ENCODE results near the gene CCR9. TPM values are rescaled to one million over a fixed set of nuclear protein-coding genes. Genes with fewer than 3 reads are reported as not detected.
A peak's percentile ranks its signal among the peaks of the same experiment; 100 is the strongest.

CCR9 gene
- total RNA-seq, 2 experiments from 2014 or later, result 0.20 TPM

GRCh38 chr3:45894015-45894414 is 7.7 kb downstream of the CCR9 start:
- peaks cover 37% of the 10 kb centered on the region for H3K27me3 Mint-ChIP-seq
- H3K4me1 Mint-ChIP-seq (ENCODE audit: low read depth), result peaks cover 32% of the 10 kb centered on the region
- no peak overlapping the region for H3K4me3 Mint-ChIP-seq
- no peak overlapping the region for H3K27ac Mint-ChIP-seq
- no peak for ATAC-seq
- no peak for DNase-seq
- intact Hi-C loops (cut with micrococcal nuclease), result no loop called here
- CTCF ChIA-PET, result interaction anchor here (1.3 kb wide), 1 partner anchor 185 kb away, joined by 3 read pairs; no protein-coding TSS in a partner anchor
- H3K9me3 Mint-ChIP-seq, result no peaks in the 10 kb centered on the region
- H3K36me3 Mint-ChIP-seq (ENCODE audit: low read depth), result no peaks in the 10 kb centered on the region
- TF ChIP-seq, protein P1, sequence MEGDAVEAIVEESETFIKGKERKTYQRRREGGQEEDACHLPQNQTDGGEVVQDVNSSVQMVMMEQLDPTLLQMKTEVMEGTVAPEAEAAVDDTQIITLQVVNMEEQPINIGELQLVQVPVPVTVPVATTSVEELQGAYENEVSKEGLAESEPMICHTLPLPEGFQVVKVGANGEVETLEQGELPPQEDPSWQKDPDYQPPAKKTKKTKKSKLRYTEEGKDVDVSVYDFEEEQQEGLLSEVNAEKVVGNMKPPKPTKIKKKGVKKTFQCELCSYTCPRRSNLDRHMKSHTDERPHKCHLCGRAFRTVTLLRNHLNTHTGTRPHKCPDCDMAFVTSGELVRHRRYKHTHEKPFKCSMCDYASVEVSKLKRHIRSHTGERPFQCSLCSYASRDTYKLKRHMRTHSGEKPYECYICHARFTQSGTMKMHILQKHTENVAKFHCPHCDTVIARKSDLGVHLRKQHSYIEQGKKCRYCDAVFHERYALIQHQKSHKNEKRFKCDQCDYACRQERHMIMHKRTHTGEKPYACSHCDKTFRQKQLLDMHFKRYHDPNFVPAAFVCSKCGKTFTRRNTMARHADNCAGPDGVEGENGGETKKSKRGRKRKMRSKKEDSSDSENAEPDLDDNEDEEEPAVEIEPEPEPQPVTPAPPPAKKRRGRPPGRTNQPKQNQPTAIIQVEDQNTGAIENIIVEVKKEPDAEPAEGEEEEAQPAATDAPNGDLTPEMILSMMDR (IDR thresholded peaks at IDR 0.05), result no peak
- POLR2A ChIA-PET, result no interaction called here

DNA sequence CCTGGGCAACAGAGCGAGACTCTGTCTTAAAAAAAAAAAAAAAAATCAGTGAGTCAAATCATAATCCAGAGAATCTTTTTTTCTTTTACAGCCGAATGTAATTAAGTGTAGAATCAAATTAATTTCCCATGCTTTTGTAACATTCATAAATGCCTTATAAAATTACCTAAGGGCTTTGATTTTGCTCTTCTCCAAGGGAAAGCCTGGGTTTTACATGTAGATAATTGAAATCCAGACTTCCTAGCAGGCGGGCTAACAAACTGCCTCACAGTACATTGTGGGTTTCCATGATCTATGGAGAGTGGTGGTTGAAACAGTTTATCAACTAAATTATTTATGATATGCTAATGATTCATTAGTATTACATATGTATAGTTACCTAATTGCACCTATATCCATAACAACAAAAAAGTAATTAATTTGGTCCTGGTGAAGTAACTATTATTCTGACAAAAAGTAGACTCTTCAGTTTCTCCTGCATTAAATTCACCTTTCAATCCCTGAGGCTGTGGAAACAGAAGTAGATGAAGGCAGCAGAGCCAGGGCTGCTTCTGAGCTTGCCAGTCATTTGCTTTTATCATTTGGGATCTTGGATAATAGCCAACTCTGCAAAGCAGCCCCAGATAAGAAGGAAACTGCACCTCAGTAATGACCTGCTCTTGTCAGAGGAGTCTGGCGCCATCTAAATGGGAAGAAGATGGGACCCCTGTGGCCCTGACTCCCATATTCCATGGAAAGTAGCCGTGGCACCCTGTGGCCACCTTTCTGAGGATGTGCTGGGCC is 9.5 kb downstream of the CCR9 start:
- ATAC-seq (no peak), DNase-seq (no peak)
- intact Hi-C loops (cut with micrococcal nuclease), result no loop called here
- ChIA-PET POLR2A (no interaction called here), CTCF (no interaction called here)
- Mint-ChIP-seq H3K36me3 (ENCODE audit: low read depth) (no peaks in the 10 kb centered on the region), H3K27me3 (peaks cover 34% of the 10 kb centered on the region), H3K27ac (no peak overlapping the region), H3K4me3 (no peak overlapping the region), H3K4me1 (ENCODE audit: low read depth) (peaks cover 26% of the 10 kb centered on the region), H3K9me3 (no peaks in the 10 kb centered on the region)
- TF ChIP-seq, protein P1 (IDR thresholded peaks at IDR 0.05), result no peak

DNA sequence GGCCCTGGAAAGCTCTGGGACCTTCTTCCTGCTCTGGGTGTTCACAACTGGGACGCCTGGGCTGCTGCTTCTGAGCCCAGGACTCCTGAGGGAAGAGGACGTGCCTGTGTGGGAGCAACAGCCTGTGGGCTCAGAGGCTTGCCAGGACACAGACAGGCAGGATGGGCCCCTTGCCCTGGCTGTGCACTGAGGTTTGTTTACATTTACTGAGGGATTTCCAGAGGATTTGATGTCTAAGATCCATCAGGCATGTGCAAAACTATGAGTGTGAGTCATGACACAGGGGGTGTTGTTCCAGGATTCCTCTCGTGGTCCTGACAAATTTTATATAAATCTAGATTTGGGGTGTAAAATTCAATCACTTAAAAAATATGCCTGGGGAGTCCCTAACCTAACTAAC is 10.6 kb downstream of the CCR9 start:
- POLR2A ChIA-PET, result no interaction called here
- peaks cover 30% of the 10 kb centered on the region for H3K27me3 Mint-ChIP-seq
- no peak overlapping the region for H3K4me3 Mint-ChIP-seq
- CTCF ChIA-PET, result interaction anchor here (1.1 kb wide), 1 partner anchor 19 kb away, joined by 3 read pairs; no protein-coding TSS in a partner anchor
- no peak overlapping the region for H3K27ac Mint-ChIP-seq
- peaks cover 22% of the 10 kb centered on the region for H3K4me1 Mint-ChIP-seq (ENCODE audit: low read depth)
- intact Hi-C loops (cut with micrococcal nuclease), result no loop called here
- ATAC-seq (no peak), DNase-seq (no peak)
- TF ChIP-seq, protein P1 (IDR thresholded peaks at IDR 0.05), result no peak
- H3K9me3 Mint-ChIP-seq, result no peaks in the 10 kb centered on the region
- no peaks in the 10 kb centered on the region for H3K36me3 Mint-ChIP-seq (ENCODE audit: low read depth)

GRCh38 chr3:45904931-45905330 is 18.6 kb downstream of the CCR9 start:
- no peak overlapping the region for H3K4me3 Mint-ChIP-seq
- intact Hi-C loops (cut with micrococcal nuclease), result no loop called here
- ChIA-PET POLR2A (interaction anchor here (1.3 kb wide), 2 partner anchors 16 to 17 kb away, joined by 3 read pairs; no protein-coding TSS in a partner anchor), CTCF (interaction anchor here (1.5 kb wide), 1 partner anchor 34 kb away, joined by 4 read pairs; no protein-coding TSS in a partner anchor)
- H3K27me3 Mint-ChIP-seq, result peaks cover 20% of the 10 kb centered on the region
- DNase-seq, result no peak
- peaks cover 5% of the 10 kb centered on the region for H3K36me3 Mint-ChIP-seq (ENCODE audit: low read depth)
- no peaks in the 10 kb centered on the region for H3K9me3 Mint-ChIP-seq
- TF ChIP-seq, protein P1 (IDR thresholded peaks at IDR 0.05), result no peak
- ATAC-seq, result peak; percentile 63
- H3K4me1 Mint-ChIP-seq (ENCODE audit: low read depth), result peaks cover 22% of the 10 kb centered on the region
- no peak overlapping the region for H3K27ac Mint-ChIP-seq

GRCh38 chr3:45905755-45906154 is 19.4 kb downstream of the CCR9 start:
- DNase-seq (no peak), ATAC-seq (no peak)
- TF ChIP-seq, protein P1 (IDR thresholded peaks at IDR 0.05), result no peak
- ChIA-PET CTCF (no interaction called here), POLR2A (interaction anchor here (1.3 kb wide), 1 partner anchor 17 kb away, joined by 3 read pairs; no protein-coding TSS in a partner anchor)
- Mint-ChIP-seq H3K9me3 (no peaks in the 10 kb centered on the region), H3K36me3 (ENCODE audit: low read depth) (peaks cover 5% of the 10 kb centered on the region), H3K27me3 (peaks cover 24% of the 10 kb centered on the region), H3K4me1 (ENCODE audit: low read depth) (peaks cover 22% of the 10 kb centered on the region), H3K27ac (no peak overlapping the region), H3K4me3 (no peak overlapping the region)
- intact Hi-C loops (cut with micrococcal nuclease), result no loop called here
